Suppressor macrophage (primary cell): ENCODE measurements around the gene LAMA4.

ENCODE experiments used
- DNase-seq, 4 experiments: peaks; one replicate each; pipeline ENCODE4 v3.0.0-alpha.2; 2020 to 2022

LAMA4 gene

DNA sequence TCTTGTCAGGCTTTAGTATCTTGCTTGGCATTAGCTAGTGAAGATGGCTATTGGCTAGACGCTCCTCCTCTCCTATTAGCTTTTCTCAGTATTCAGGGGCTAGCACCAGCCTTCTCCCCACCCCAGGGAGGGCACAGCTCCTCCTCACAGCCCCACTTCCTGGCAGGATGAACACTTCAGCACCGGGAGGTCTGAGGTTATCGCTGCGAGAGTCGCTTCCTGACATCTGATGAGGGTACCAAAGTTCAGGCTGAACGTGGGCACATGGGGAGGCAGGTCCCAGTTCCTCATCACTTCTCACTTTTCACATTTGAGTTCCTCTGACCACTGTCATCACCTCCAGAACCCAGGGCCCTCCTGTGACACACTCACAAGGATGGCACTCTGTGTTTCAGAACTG, 66.6 kb downstream of the LAMA4 start:
- no peak for DNase-seq

GRCh38 chr6:112184951-112185350, 69.4 kb downstream of the LAMA4 start:
- DNase-seq, result no peak

- DNase-seq, result no peak
Observed at GRCh38 chr6:112183271-112183671, 71.1 kb downstream of the LAMA4 start.

DNA sequence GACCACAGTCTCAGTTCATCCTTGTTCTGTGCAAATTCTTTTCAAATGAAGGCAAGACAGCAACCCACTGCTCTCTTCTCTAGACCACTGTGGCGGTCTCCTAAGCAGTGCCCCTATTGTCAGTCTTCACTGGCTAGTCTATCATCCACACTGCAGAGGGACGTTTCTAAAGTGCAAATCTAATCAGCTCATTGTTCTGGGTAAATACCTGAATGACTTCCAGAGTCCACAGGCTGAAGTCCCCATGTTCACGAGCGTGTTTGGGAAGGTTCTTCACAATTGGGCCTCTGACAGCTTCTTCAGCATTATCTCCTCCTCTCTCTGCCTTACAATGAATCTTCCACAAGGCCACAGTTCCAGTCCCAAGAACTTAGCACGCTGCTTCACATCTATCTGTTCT, 73.2 kb downstream of the LAMA4 start:
- DNase-seq, result no peak

DNA sequence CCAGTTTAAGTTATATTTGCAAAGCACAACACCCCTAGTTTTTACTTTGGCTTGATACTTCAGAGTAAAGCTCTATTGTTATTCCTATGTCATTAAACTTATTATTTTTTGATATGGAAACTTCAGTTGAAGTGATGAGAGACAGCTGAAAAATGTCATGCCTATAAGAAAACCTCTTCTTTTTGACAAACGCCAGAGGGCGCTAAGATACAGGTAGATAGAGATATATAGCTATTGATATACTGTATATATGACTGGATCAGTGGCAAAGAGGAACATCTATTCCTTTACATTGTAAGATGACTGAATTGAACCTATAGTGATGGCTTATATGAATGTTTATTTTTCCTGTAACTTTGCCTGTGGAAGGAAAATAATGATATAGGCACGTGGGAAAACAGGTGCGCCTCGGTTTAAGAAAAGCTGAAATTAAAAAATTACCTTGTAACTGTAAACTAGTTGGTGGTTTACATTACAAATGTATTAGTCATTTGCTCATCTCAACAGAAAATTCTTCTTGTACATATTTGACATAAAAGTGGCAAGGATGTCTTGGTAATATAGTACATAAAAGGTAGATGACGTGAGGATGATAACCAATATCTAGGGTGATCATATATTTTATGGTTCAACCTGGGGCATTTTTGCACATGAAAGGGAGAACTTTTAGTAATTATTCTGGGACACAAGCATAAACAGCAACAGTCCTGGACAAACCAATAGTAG, 74.1 kb downstream of the LAMA4 start:
- peak; percentile 9 to 95 (median 86) for DNase-seq

- no peak for DNase-seq
Observed at GRCh38 chr6:112179631-112180030, 74.7 kb downstream of the LAMA4 start.

- no peak for DNase-seq
Observed at GRCh38 chr6:112178846-112179245, 75.5 kb downstream of the LAMA4 start.

DNA sequence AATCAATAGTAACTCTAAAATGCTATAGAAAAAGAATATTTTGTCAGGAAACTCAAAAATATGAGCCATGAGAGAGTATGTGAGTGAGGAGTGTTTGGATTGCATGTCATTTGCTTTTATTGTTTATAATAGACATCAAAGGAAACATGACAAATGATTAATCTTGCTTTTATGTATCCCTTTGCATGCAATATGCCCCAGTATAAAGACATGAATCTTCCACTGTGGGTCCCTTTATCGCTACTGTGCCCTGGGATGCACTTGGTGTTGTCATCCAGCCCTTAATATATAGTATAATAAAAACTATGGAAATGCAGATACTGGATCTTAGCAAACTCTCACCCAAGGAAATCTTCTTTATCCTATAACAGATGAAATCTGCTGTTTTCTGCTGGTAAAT, 77.3 kb downstream of the LAMA4 start:
- DNase-seq, result no peak

DNA sequence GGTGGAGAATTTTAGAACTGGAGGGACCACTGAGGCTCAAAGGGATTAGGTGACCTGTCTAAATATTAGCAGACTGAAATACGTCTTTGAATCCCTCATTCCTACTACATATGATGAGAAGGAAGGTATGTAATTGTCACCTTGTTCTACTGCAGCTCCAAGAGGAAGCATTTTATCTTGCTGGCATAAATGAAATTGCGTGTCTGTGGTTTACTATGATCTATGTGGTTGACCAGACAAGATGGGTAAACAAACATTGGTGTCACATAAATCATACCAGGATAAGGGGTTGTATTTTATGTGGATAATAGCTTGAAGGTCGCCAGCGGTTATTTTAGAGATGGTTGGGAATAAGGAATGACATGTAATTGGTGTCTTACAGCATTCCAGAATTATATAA, 78.2 kb downstream of the LAMA4 start:
- no peak for DNase-seq

DNA sequence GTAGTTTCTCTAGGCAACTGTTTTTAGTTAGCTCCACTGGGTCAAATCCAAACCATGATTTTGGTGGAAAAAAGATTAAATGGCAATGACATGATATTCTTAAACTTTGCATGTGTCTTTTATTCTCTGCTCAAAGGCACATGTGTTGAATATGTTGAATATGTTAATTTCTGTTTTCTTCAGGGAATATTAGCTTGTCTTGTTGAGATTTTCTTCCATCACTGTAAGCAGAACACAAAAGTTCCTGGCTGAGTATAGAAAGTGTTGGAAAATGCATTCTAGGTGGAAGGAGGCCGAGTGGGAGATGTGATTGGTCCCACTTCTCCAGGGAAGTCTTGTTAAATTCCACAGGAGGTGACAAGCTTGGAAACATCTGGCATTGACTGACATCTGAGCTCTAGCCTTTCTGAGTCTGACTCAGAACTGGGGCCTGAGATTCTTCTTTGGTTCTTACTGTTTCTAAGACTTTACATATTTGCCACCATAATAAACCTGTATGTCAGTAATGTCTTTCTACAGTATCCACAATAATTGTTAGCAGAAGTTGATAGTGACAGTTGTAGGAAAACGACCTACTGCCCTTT, 81.1 kb downstream of the LAMA4 start:
- no peak for DNase-seq

DNA sequence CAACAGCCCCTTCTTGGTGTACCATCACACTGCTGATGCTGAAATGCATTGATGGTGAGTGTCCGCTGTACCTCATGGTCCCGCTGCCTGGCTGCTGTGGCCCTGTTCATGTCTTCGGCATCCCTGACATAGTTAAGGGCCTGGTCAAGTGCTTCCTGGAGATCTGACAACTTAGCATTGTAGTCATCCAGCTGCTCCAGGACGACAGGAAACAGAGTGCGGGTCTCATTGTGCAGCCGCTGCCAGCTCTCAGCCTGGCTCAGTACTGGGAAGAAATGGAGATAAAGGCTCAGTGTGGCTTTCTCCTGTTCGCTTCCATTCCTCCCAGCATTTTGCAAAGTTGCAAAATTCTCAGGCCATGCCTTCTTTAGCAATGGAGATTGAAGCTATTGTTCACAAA, 81.8 kb downstream of the LAMA4 start:
- DNase-seq, result no peak

GRCh38 chr6:112169541-112169940, 84.8 kb downstream of the LAMA4 start:
- no peak for DNase-seq

GRCh38 chr6:112163295-112164257, 90.8 kb downstream of the LAMA4 start:
- peak; percentile 75 to 86 (median 82) for DNase-seq

GRCh38 chr6:112160745-112161144, 93.6 kb downstream of the LAMA4 start:
- DNase-seq, result no peak

- DNase-seq, result peak in 2 of 4 experiments; percentile 19 to 26
Observed at GRCh38 chr6:112156668-112157067, 97.7 kb downstream of the LAMA4 start.

GRCh38 chr6:112155886-112156285, 98.5 kb downstream of the LAMA4 start:
- DNase-seq, result no peak

GRCh38 chr6:112154711-112155110, 99.7 kb downstream of the LAMA4 start:
- DNase-seq, result no peak

GRCh38 chr6:112153926-112154607, 100.3 kb downstream of the LAMA4 start:
- peak in 3 of 4 experiments; percentile 14 to 77 (median 72) for DNase-seq

- DNase-seq, result peak; percentile 4 to 24 (median 17)
Observed at GRCh38 chr6:112150363-112150762, 104.0 kb downstream of the LAMA4 start.

GRCh38 chr6:112149719-112150263, 104.6 kb downstream of the LAMA4 start:
- peak in 2 of 4 experiments; percentile 10 to 21 for DNase-seq

- DNase-seq, result no peak
Observed at GRCh38 chr6:112149236-112149635, 105.1 kb downstream of the LAMA4 start.

GRCh38 chr6:112148103-112148502, 106.3 kb downstream of the LAMA4 start:
- no peak for DNase-seq
